Measurements from ENCODE around the gene KIF13A. TPM values are rescaled to one million over a fixed set of nuclear protein-coding genes. Genes with fewer than 3 reads are reported as not detected.

KIF13A gene
- total RNA-seq, 1 experiment from 2014 or later = 24.1 TPM

DNA sequence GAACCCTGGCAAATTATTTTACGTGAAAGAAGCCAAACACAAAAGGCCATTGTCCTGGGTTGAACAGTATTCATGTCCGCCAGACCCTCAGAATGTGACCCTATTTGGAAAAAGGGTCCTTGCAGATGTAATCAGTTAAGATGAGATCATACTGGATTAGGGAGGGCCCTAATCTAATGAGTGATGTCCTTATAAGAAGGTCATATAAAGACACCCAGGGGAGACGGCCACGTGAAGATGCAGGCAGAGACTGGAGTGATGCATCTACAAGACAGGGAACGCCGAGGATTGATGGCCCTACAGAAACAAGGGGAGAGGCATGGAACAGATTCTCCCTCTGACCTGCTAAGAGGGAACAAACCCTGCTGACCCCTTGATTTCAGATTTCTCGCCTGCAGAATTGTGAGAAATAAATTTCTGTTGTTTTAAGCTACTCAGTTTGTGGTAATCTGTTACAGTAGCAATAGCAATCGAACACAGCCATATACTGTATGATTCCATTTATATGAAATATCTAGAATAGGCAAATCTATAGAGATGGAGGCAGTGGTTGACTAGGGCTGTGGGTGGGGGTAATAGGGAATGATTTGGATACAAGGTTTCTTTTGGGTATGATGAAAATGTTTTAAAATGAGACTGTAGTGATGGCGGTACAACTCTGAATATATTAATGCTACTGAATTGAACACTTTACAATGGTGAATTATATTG lies 147.8 kb downstream of the KIF13A start:
- Mint-ChIP-seq H3K36me3 (ENCODE audit: insufficient read depth, unreplicated experiment) (peaks cover 28% of the 10 kb centered on the region), H3K27ac (ENCODE audit: low read depth, unreplicated experiment) (no peak overlapping the region), H3K4me3 (ENCODE audit: unreplicated experiment) (no peak overlapping the region), H3K9me3 (ENCODE audit: unreplicated experiment) (no peaks in the 10 kb centered on the region), H3K27me3 (ENCODE audit: insufficient read depth, unreplicated experiment) (no peaks in the 10 kb centered on the region), H3K4me1 (ENCODE audit: insufficient read depth, unreplicated experiment) (no peaks in the 10 kb centered on the region)
- BruUV-seq (replicated peaks) = no TSS peak
- no peak for DNase-seq (ENCODE audit: unreplicated experiment)
- TF ChIP-seq, protein P1, sequence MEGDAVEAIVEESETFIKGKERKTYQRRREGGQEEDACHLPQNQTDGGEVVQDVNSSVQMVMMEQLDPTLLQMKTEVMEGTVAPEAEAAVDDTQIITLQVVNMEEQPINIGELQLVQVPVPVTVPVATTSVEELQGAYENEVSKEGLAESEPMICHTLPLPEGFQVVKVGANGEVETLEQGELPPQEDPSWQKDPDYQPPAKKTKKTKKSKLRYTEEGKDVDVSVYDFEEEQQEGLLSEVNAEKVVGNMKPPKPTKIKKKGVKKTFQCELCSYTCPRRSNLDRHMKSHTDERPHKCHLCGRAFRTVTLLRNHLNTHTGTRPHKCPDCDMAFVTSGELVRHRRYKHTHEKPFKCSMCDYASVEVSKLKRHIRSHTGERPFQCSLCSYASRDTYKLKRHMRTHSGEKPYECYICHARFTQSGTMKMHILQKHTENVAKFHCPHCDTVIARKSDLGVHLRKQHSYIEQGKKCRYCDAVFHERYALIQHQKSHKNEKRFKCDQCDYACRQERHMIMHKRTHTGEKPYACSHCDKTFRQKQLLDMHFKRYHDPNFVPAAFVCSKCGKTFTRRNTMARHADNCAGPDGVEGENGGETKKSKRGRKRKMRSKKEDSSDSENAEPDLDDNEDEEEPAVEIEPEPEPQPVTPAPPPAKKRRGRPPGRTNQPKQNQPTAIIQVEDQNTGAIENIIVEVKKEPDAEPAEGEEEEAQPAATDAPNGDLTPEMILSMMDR (IDR thresholded peaks at IDR 0.05; ENCODE audit: unreplicated experiment) = no peak
- CTCF ChIA-PET = no interaction called here
- POLR2A ChIA-PET = interaction anchor here (0.7 to 1.5 kb wide), 2 partner anchors 12 to 24 kb away, joined by 3 read pairs; no protein-coding TSS in a partner anchor
- intact Hi-C loops (cut with micrococcal nuclease) = loop anchor here (10.0 kb wide), 1 partner anchor 315 kb away; the partner anchor contains the start of genes KDM1B and TPMT

GRCh38 chr6:17836293-17836692 lies 151.1 kb downstream of the KIF13A start:
- Mint-ChIP-seq H3K27ac (ENCODE audit: low read depth, unreplicated experiment) (no peak overlapping the region), H3K4me3 (ENCODE audit: unreplicated experiment) (no peak overlapping the region), H3K4me1 (ENCODE audit: insufficient read depth, unreplicated experiment) (no peaks in the 10 kb centered on the region), H3K27me3 (ENCODE audit: insufficient read depth, unreplicated experiment) (no peaks in the 10 kb centered on the region), H3K9me3 (ENCODE audit: unreplicated experiment) (no peaks in the 10 kb centered on the region), H3K36me3 (ENCODE audit: insufficient read depth, unreplicated experiment) (peaks cover 49% of the 10 kb centered on the region)
- TF ChIP-seq, protein P1 (IDR thresholded peaks at IDR 0.05; ENCODE audit: unreplicated experiment) = no peak
- ChIA-PET CTCF (no interaction called here), POLR2A (interaction anchor here (0.6 kb wide), 1 partner anchor 42 kb away, joined by 4 read pairs; no protein-coding TSS in a partner anchor)
- intact Hi-C loops (cut with micrococcal nuclease) = loop anchor here (10.0 kb wide), 1 partner anchor 319 kb away; the partner anchor contains the start of genes KDM1B and TPMT
- DNase-seq (ENCODE audit: unreplicated experiment) = no peak
- BruUV-seq (replicated peaks) = no TSS peak

DNA sequence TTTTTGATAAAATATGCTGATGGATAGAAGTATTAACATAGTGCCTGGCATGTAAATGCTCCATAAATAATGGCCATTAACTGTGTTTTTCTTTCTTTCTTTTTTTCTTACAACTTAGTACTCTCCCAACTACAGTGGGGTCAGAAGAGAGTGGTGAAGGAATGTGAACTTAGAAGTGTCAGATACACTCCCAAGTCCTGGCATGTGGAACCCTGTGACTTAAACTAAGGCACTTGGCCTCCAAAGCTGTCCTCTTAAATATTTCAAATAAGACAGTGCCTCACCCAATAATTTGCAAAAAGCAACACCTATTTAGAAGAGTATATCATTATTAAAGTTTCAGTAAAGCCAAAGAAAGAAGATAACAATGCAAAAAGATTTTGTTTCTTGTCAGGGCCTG lies 151.7 kb downstream of the KIF13A start:
- no TSS peak for BruUV-seq (replicated peaks)
- POLR2A ChIA-PET = interaction anchor here (0.6 kb wide), 1 partner anchor 43 kb away, joined by 4 read pairs; no protein-coding TSS in a partner anchor
- Mint-ChIP-seq H3K9me3 (ENCODE audit: unreplicated experiment) (no peaks in the 10 kb centered on the region), H3K36me3 (ENCODE audit: insufficient read depth, unreplicated experiment) (peaks cover 54% of the 10 kb centered on the region), H3K27ac (ENCODE audit: low read depth, unreplicated experiment) (no peak overlapping the region), H3K4me1 (ENCODE audit: insufficient read depth, unreplicated experiment) (no peaks in the 10 kb centered on the region), H3K4me3 (ENCODE audit: unreplicated experiment) (no peak overlapping the region), H3K27me3 (ENCODE audit: insufficient read depth, unreplicated experiment) (no peaks in the 10 kb centered on the region)
- TF ChIP-seq, protein P1 (IDR thresholded peaks at IDR 0.05; ENCODE audit: unreplicated experiment) = no peak
- CTCF ChIA-PET = no interaction called here
- DNase-seq (ENCODE audit: unreplicated experiment) = no peak
- intact Hi-C loops (cut with micrococcal nuclease) = loop anchor here (10.0 kb wide), 1 partner anchor 319 kb away; the partner anchor contains the start of genes KDM1B and TPMT

- DNase-seq (ENCODE audit: unreplicated experiment) = peak; percentile 11
- Mint-ChIP-seq H3K27me3 (ENCODE audit: insufficient read depth, unreplicated experiment) (no peaks in the 10 kb centered on the region), H3K36me3 (ENCODE audit: insufficient read depth, unreplicated experiment) (peaks cover 67% of the 10 kb centered on the region), H3K4me1 (ENCODE audit: insufficient read depth, unreplicated experiment) (no peaks in the 10 kb centered on the region), H3K9me3 (ENCODE audit: unreplicated experiment) (no peaks in the 10 kb centered on the region), H3K27ac (ENCODE audit: low read depth, unreplicated experiment) (no peak overlapping the region), H3K4me3 (ENCODE audit: unreplicated experiment) (no peak overlapping the region)
- TF ChIP-seq, protein P1 (IDR thresholded peaks at IDR 0.05; ENCODE audit: unreplicated experiment) = no peak
- ChIA-PET CTCF (interaction anchor here (0.6 to 1.0 kb wide), 2 partner anchors 15 to 19 kb away, joined by 4 to 5 read pairs; no protein-coding TSS in a partner anchor), POLR2A (interaction anchor here (0.5 kb wide), 1 partner anchor 355 kb away, joined by 3 read pairs; no protein-coding TSS in a partner anchor)
- no TSS peak for BruUV-seq (replicated peaks)
- intact Hi-C loops (cut with micrococcal nuclease) = loop anchor here (10.0 kb wide), 1 partner anchor 324 kb away; the partner anchor contains the start of genes KDM1B and TPMT
Measured at GRCh38 chr6:17831135-17831534, 156.3 kb downstream of the KIF13A start.
